Progenitor cell of endocrine pancreas (in vitro differentiated cells): ENCODE results near the gene DPP4. TPM values are rescaled to one million over a fixed set of nuclear protein-coding genes. Genes with fewer than 3 reads are reported as not detected.
A peak's percentile ranks its signal among the peaks of the same experiment; 100 is the strongest.

Experiments used
- DNase-seq: peaks from one replicate; pipeline ENCODE4 v3.0.0; 2021; ENCODE audit warnings: low spot score; ENCODE audit not compliant: unreplicated experiment
- H3K27ac Mint-ChIP-seq: 2 replicates; pipeline ENCODE4 v1.8.0; 2021; ENCODE audit warnings: mild to moderate bottlenecking, moderate library complexity, mixed read lengths
- H3K27me3 Mint-ChIP-seq: 2 replicates; pipeline ENCODE4 v1.8.0; 2021; ENCODE audit warnings: mixed read lengths
- H3K36me3 Mint-ChIP-seq: 2 replicates; pipeline ENCODE4 v1.8.0; 2022; ENCODE audit warnings: mixed read lengths; ENCODE audit not compliant: insufficient read depth
- H3K4me1 Mint-ChIP-seq: 2 replicates; pipeline ENCODE4 v1.8.0; 2021; ENCODE audit warnings: low read depth, mixed read lengths
- H3K4me3 Mint-ChIP-seq: 2 replicates; pipeline ENCODE4 v1.8.0; 2021; ENCODE audit warnings: low read depth, mild to moderate bottlenecking, moderate library complexity, mixed read lengths
- H3K9me3 Mint-ChIP-seq: 2 replicates; pipeline ENCODE4 v1.8.0; 2021; ENCODE audit warnings: low read depth, mixed read lengths
- CTCF ChIP-seq: fragments of 200-600 bp; sonication (generic); IDR thresholded peaks from one replicate; pipeline ENCODE4 v1.5.0; 2021; ENCODE audit warnings: antibody characterized with exemption, mild to moderate bottlenecking; ENCODE audit not compliant: unreplicated experiment
- total RNA-seq: library from RNA; stranded (reverse); gene quantifications from 2 replicates; pipeline ENCODE4 v1.2.1, GENCODE V29; 2021

The DPP4 gene
- total RNA-seq, 1 donor from 2014 or later: 3.2 TPM

GRCh38 chr2:162009543-162009942 lies 64.5 kb downstream of the DPP4 start:
- no peak for TF ChIP-seq CTCF
- no peaks in the 10 kb centered on the region for H3K4me1 Mint-ChIP-seq
- H3K27me3 Mint-ChIP-seq: no peaks in the 10 kb centered on the region
- H3K9me3 Mint-ChIP-seq: no peaks in the 10 kb centered on the region
- no peak overlapping the region for H3K4me3 Mint-ChIP-seq
- no peak overlapping the region for H3K27ac Mint-ChIP-seq
- DNase-seq: no peak
- no peaks in the 10 kb centered on the region for H3K36me3 Mint-ChIP-seq

DNA sequence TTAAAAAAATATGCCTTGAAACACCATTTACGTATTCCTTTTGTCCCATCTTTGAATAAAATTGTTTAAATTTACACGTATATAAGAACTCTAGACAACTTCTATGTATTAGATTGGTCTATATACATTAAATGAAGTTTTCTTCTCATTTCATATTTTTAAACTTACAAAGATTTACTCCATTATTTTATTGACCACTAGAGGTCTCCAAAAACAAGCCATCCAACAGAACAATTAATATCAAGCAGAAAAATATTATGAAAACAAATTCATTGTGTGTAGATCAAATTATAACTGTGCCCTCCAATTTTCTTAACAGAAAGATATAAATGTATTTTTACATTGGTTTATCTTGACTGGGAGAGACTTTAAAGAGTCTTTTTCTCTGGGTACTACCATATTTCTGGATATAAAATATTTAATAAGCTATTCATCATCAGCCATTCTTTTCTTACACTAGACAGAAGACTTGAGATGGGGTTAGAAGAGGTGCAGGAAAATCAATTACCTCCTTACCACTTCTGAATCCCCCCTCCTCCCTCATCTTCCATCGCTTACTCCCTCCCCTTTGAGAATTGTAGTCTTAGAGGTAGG lies 66.5 kb downstream of the DPP4 start:
- peak; percentile 79 for TF ChIP-seq CTCF
- H3K9me3 Mint-ChIP-seq: no peaks in the 10 kb centered on the region
- no peak overlapping the region for H3K4me3 Mint-ChIP-seq
- no peaks in the 10 kb centered on the region for H3K36me3 Mint-ChIP-seq
- H3K27ac Mint-ChIP-seq: no peak overlapping the region
- peaks cover 6% of the 10 kb centered on the region for H3K27me3 Mint-ChIP-seq
- H3K4me1 Mint-ChIP-seq: no peaks in the 10 kb centered on the region
- no peak for DNase-seq

- H3K36me3 Mint-ChIP-seq: no peaks in the 10 kb centered on the region
- H3K4me3 Mint-ChIP-seq: no peak overlapping the region
- peaks cover 8% of the 10 kb centered on the region for H3K27me3 Mint-ChIP-seq
- no peak for DNase-seq
- TF ChIP-seq CTCF: no peak
- no peak overlapping the region for H3K27ac Mint-ChIP-seq
- H3K9me3 Mint-ChIP-seq: no peaks in the 10 kb centered on the region
- no peaks in the 10 kb centered on the region for H3K4me1 Mint-ChIP-seq
Measured at GRCh38 chr2:162006337-162006736, 67.7 kb downstream of the DPP4 start.

GRCh38 chr2:162004031-162004430 lies 70.0 kb downstream of the DPP4 start:
- no peaks in the 10 kb centered on the region for H3K36me3 Mint-ChIP-seq
- peaks cover 8% of the 10 kb centered on the region for H3K27me3 Mint-ChIP-seq
- H3K27ac Mint-ChIP-seq: no peak overlapping the region
- no peaks in the 10 kb centered on the region for H3K9me3 Mint-ChIP-seq
- no peaks in the 10 kb centered on the region for H3K4me1 Mint-ChIP-seq
- DNase-seq: no peak
- no peak for TF ChIP-seq CTCF
- H3K4me3 Mint-ChIP-seq: no peak overlapping the region

GRCh38 chr2:162002623-162003235 lies 71.3 kb downstream of the DPP4 start:
- no peak for TF ChIP-seq CTCF
- H3K27ac Mint-ChIP-seq: no peak overlapping the region
- H3K36me3 Mint-ChIP-seq: no peaks in the 10 kb centered on the region
- peaks cover 14% of the 10 kb centered on the region for H3K27me3 Mint-ChIP-seq
- DNase-seq: no peak
- no peak overlapping the region for H3K4me3 Mint-ChIP-seq
- no peaks in the 10 kb centered on the region for H3K9me3 Mint-ChIP-seq
- H3K4me1 Mint-ChIP-seq: no peaks in the 10 kb centered on the region
